Prostate gland (tissue), 2 donors: Measurements from ENCODE around the gene RALGPS1. TPM values are rescaled to one million over a fixed set of nuclear protein-coding genes. Genes with fewer than 3 reads are reported as not detected.

Experiments used
- DNase-seq: peaks from one replicate; pipeline ENCODE4 v3.0.0-alpha.2; 2019; ENCODE audit warnings: low spot score
- H3K27ac ChIP-seq, 2 donors: fragments of 200-600 bp; sonication (generic); 2 replicates each; pipeline ENCODE4 v1.5.1; 2017 to 2019
- H3K27me3 ChIP-seq: fragments of 200-600 bp; sonication (generic); replicated peaks from 2 replicates; pipeline ENCODE4 v1.5.1; 2019; ENCODE audit not compliant: insufficient read depth
- H3K36me3 ChIP-seq, 2 donors: fragments of 200-600 bp; sonication (generic); 1 replicate in 1 of 2; 2 replicates in 1 of 2; pipeline versions ENCODE4 v1.5.1 to v1.8.1; 2017 to 2019
- H3K4me1 ChIP-seq: fragments of 200-600 bp; sonication (generic); replicated peaks from 2 replicates; pipeline ENCODE4 v1.5.1; 2019
- H3K4me3 ChIP-seq, 2 donors: fragments of 200-600 bp; sonication (generic); 2 replicates each; pipeline ENCODE4 v1.5.1; 2017 to 2019
- H3K9me3 ChIP-seq: fragments of 200-600 bp; sonication (generic); 2 replicates; pipeline ENCODE4 v1.5.1; 2017
- POLR2A ChIP-seq: fragments of 450-650 bp; IDR thresholded peaks from one replicate; pipeline ENCODE4 v1.6.1; 2016; ENCODE audit warnings: antibody characterized with exemption, mild to moderate bottlenecking
- POLR2AphosphoS5 ChIP-seq: sonication (generic); formaldehyde crosslinking; IDR thresholded peaks from one replicate; pipeline ENCODE4 v1.6.1; 2017; ENCODE audit warnings: antibody characterized with exemption
- WGBS: methylation state at CpG from one replicate; pipeline ENCODE4 v1.1.5; 2018; 5-methylcytosine and 5-hydroxymethylcytosine counted together
- intact Hi-C: fragments of 100-400 bp; cut with DNase I; formaldehyde crosslinking; loops from one replicate; pipeline ENCODE4 v1.14.2; 2022
- total RNA-seq, 2 donors: library from RNA; depleted of rRNA; stranded (reverse); fragments of >200 nt; gene quantifications; one replicate each; pipeline ENCODE4 v1.1.0, GENCODE V29; 2016
- TF ChIP-seq, protein P1 (sequence below), 4 experiments: fragments of 200-600 bp in 2 of 4; fragments of 450-650 bp in 2 of 4; sonication (generic) in 2 of 4; IDR thresholded peaks; 1 replicate in 3 of 4; 2 replicates in 1 of 4; pipeline ENCODE4 v1.5.1; 2016 to 2019; ENCODE audit warnings: antibody characterized with exemption in 4 of 4, mild to moderate bottlenecking in 2 of 4, moderate library complexity in 2 of 4

The RALGPS1 gene
- total RNA-seq, 2 donors from 2014 or later = 14.7 to 20.7 TPM

DNA sequence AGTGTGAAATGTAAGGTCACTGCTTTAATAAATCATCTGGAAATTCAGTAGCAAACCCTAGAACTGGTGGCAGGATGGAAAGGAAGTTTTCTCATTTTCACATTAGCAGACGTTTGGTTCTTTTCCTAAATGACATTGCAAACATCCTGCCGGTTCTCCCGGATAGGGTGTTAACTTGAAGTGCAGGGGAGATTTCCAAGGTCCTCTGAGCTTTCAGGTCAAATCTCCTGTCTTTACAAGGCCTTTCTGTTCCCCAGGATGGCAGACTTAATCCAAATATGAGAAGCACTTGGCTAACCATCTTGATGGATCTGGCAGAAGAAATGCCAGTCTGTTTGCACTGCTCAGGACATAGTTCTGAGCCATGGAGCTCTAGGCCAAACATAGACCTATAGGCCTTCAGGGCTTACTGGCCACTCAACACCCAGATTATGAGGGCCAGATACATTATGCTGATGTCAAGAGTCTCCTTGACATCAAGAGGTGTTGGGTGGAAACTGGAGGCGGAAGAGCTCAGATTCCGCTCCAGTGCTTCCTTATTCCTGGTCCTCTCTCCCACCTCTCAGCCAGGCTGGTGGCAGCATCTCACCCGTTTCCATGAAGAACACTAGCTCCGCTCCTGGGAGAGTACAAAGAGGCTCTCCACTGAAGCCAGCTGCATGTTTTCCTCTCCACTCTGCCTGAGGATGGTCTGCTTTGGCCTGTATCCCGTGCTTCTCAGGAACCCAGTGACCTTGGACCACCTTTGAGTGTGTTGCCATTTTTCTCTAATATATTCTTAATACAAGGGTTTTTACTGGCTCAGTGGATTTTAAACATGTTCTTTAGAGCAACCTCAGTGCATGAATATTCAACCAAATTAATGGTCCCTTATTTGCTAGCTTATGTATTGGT lies 61.0 kb downstream of the RALGPS1 start:
- no peaks in the 10 kb centered on the region for H3K9me3 ChIP-seq
- no peaks in the 10 kb centered on the region for H3K4me1 ChIP-seq
- no peaks in the 10 kb centered on the region for H3K36me3 ChIP-seq
- no peak overlapping the region for H3K27ac ChIP-seq
- no peak overlapping the region for H3K4me3 ChIP-seq
- no peaks in the 10 kb centered on the region for H3K27me3 ChIP-seq
- WGBS = 65% methylated on average over 8 of the region's 8 CpGs
- intact Hi-C loops = no loop called here
- no peak for DNase-seq
- TF ChIP-seq, protein P1, sequence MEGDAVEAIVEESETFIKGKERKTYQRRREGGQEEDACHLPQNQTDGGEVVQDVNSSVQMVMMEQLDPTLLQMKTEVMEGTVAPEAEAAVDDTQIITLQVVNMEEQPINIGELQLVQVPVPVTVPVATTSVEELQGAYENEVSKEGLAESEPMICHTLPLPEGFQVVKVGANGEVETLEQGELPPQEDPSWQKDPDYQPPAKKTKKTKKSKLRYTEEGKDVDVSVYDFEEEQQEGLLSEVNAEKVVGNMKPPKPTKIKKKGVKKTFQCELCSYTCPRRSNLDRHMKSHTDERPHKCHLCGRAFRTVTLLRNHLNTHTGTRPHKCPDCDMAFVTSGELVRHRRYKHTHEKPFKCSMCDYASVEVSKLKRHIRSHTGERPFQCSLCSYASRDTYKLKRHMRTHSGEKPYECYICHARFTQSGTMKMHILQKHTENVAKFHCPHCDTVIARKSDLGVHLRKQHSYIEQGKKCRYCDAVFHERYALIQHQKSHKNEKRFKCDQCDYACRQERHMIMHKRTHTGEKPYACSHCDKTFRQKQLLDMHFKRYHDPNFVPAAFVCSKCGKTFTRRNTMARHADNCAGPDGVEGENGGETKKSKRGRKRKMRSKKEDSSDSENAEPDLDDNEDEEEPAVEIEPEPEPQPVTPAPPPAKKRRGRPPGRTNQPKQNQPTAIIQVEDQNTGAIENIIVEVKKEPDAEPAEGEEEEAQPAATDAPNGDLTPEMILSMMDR (IDR thresholded peaks at IDR 0.05) = no peak
- no peak for TF ChIP-seq POLR2AphosphoS5
- TF ChIP-seq POLR2A = no peak

DNA sequence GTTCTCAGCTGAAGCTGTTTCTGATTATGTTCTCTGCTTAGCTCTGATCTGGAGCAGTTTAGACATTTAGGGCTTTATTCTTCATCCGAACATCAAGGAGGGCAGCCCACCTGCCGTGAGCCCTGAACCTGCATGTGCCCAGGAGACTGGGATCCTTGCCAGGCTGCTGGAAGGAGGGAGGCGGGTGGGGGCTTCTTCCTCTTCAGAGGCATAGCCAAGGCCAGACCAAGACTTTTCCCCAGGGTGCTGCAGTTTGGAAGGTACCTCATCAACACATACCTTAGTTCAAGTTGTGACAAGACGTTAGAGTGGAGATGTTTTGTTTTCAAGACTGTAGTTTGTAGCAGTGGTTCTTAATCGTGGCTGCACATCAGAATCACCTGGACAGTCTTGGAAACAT lies 64.9 kb downstream of the RALGPS1 start:
- no peaks in the 10 kb centered on the region for H3K4me1 ChIP-seq
- intact Hi-C loops = no loop called here
- no peaks in the 10 kb centered on the region for H3K27me3 ChIP-seq
- H3K4me3 ChIP-seq = no peak overlapping the region
- H3K36me3 ChIP-seq = no peaks in the 10 kb centered on the region
- peak; percentile 44 for DNase-seq
- peak; percentile 42 for TF ChIP-seq POLR2AphosphoS5
- TF ChIP-seq, protein P1 (IDR thresholded peaks at IDR 0.05) = no peak
- peak overlapping the region in 1 of 2 donors; percentile 35 for H3K27ac ChIP-seq
- no peaks in the 10 kb centered on the region for H3K9me3 ChIP-seq
- WGBS = 50% methylated on average over 5 of the region's 5 CpGs

DNA sequence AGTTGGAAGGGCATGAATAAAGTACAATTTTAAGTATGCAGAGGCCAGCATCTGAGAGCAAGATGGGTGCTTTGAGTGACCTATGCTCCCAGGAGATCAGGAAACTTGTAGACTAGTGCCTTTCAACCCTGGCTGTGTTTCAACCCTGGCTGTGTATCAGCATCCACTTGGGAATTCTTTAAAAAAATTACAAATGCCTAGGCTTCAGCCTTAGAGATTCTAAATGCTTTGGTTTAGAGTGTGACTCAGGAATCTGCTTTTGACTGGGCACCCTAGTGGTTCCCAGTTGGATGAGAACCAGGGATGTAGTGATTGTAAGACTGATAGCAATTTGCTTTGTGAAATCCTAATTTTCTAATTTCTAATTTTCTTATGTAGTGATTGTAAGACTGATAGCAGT lies 65.6 kb downstream of the RALGPS1 start:
- Histone ChIP-seq H3K4me3 (no peak overlapping the region), H3K27me3 (no peaks in the 10 kb centered on the region), H3K36me3 (no peaks in the 10 kb centered on the region), H3K4me1 (no peaks in the 10 kb centered on the region), H3K9me3 (no peaks in the 10 kb centered on the region), H3K27ac (peak overlapping the region in 1 of 2 donors; percentile 35)
- TF ChIP-seq, protein P1 (IDR thresholded peaks at IDR 0.05) = no peak
- no peak for TF ChIP-seq POLR2A
- TF ChIP-seq POLR2AphosphoS5 = no peak
- no peak for DNase-seq
- intact Hi-C loops = no loop called here

DNA sequence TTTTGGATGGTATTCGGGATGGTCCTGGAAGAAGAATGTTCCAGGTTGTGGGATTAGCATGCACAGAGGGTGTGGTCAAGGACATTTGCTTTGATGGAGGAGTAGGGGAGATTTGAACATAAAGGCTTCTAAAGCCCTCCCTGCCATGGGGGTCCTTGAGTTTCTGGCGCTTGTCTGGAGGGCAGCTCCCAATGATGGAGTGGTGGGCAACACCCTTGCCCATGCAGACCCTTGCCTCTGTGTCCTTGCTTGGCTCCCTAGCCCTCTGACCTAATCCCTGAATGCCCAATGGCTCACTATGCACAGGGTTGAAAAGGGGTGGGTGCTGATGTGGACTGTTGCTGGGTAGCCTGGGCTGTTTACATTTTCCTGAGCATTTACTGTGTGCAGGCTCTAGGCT lies 66.6 kb downstream of the RALGPS1 start:
- intact Hi-C loops = no loop called here
- Histone ChIP-seq H3K36me3 (no peaks in the 10 kb centered on the region), H3K9me3 (no peaks in the 10 kb centered on the region), H3K4me3 (no peak overlapping the region), H3K27ac (no peak overlapping the region), H3K27me3 (no peaks in the 10 kb centered on the region), H3K4me1 (no peaks in the 10 kb centered on the region)
- no peak for DNase-seq
- TF ChIP-seq POLR2AphosphoS5 = no peak
- TF ChIP-seq, protein P1 (IDR thresholded peaks at IDR 0.05) = no peak
- TF ChIP-seq POLR2A = no peak
- 94% methylated on average over 2 of the region's 2 CpGs for WGBS
